ENCODE measurements around the gene NCK1.

DNA sequence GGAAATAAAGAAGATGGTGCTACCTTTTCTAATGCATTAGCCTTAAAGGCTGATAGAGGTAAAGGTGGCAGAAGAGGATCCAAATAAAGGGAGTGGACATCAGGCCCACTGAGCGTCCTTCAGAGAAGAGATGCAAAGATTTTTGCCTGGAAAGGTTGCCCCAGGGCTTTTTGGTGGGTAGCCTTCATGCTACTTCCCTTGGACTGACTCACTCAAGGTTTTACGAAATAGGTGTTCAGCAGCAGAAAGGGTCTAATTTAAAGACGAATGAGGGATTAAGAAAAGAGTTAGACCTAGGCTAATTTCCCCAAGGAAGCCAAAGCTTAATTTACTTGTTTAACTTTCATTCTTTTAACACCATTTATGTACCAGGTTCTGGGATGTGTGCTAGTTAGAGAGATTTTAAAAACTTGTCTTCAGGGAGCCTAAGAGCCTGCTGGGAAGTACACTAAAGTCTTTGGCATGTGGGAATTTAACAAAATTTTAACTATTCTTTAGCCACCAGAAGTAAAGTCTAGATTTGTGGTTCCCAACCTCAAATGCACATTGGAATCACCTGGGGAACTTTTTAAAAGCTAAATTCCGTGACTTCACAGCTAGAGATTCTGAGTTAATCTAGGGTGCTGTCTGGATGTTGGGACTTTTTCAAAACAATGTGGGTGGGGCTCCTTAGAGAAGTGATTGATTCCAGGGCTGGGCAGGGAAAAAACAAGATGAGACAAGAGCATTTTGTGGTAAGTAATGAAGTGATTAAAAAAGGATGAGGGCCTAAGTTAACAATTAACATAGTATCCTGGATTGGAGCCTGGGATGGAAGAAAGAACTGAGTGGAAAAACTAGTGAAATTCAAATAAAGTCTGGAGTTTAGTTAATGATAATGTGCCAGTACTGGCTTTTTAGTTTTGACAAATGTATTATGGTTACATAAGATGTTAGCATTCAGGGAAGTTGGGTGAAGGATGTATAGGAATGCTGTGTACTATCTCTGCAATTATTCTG is 99.1 kb downstream of the NCK1 start:
- no peak for TF ChIP-seq POLR2A (IDR thresholded peaks at IDR 0.05)
- TF ChIP-seq, protein P1, sequence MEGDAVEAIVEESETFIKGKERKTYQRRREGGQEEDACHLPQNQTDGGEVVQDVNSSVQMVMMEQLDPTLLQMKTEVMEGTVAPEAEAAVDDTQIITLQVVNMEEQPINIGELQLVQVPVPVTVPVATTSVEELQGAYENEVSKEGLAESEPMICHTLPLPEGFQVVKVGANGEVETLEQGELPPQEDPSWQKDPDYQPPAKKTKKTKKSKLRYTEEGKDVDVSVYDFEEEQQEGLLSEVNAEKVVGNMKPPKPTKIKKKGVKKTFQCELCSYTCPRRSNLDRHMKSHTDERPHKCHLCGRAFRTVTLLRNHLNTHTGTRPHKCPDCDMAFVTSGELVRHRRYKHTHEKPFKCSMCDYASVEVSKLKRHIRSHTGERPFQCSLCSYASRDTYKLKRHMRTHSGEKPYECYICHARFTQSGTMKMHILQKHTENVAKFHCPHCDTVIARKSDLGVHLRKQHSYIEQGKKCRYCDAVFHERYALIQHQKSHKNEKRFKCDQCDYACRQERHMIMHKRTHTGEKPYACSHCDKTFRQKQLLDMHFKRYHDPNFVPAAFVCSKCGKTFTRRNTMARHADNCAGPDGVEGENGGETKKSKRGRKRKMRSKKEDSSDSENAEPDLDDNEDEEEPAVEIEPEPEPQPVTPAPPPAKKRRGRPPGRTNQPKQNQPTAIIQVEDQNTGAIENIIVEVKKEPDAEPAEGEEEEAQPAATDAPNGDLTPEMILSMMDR (IDR thresholded peaks at IDR 0.05): no peak

Data from upper lobe of left lung (tissue), 4 donors.